ENCODE results near the gene AMN. TPM values are rescaled to one million over a fixed set of nuclear protein-coding genes. Genes with fewer than 3 reads are reported as not detected.

AMN gene
- total RNA-seq (1 to 10 TPM; 2.6 to 2.8 TPM), total RNA-seq (0.14 to 17.8 (median 3.1) reads per million in 172 experiments)
- polyA plus RNA-seq (2013, experiment 1 of 2), result 1.3 TPM
- 1.6 TPM for polyA plus RNA-seq (2013, experiment 2 of 2)

- no peak within 1 kb of the TSS for H3K27ac Mint-ChIP-seq
- no peak for DNase-seq
These were observed at the start of gene AMN for GRCh38 chr14:102922490-102923200. Gene AMN (plus strand): TSS chr14:102922663. CDS start chr14:102922689, 26 bp downstream.

GRCh38 chr14:102873131-102873530, 49.3 kb upstream of the AMN start:
- peaks cover 77% of the 10 kb centered on the region for H3K36me3 ChIP-seq (ENCODE audit: insufficient read depth, low read length)
- intact Hi-C loops (cut with DNase I, micrococcal nuclease), result no loop called here
- no peak for DNase-seq
- H3K4me3 ChIP-seq (ENCODE audit: low read length), result no peak overlapping the region
- ATAC-seq (ENCODE audit: poor library complexity), result no peak
- ChIA-PET POLR2A (no interaction called here), CTCF (no interaction called here)
- no peaks in the 10 kb centered on the region for H3K27me3 Mint-ChIP-seq
- no peak for TF ChIP-seq CTCF (IDR thresholded peaks at IDR 0.05)
- no peaks in the 10 kb centered on the region for H3K9me3 ChIP-seq (ENCODE audit: control insufficient read depth in 1 of 2, insufficient read depth in 1 of 2, low read length in 2 of 2)
- H3K4me1 Mint-ChIP-seq (ENCODE audit: low read depth), result peaks cover 5% of the 10 kb centered on the region
- peaks cover 10% of the 10 kb centered on the region for H3K4me1 ChIP-seq (ENCODE audit: insufficient read depth, low read length)
- peaks cover 51% of the 10 kb centered on the region for H3K36me3 Mint-ChIP-seq (ENCODE audit: low read depth)
- no peak overlapping the region for H3K27ac ChIP-seq (ENCODE audit: low read depth in 1 of 2, low read length in 2 of 2)
- H3K4me3 Mint-ChIP-seq, result no peak overlapping the region
- no peak overlapping the region for H3K27ac Mint-ChIP-seq
- no peaks in the 10 kb centered on the region for H3K27me3 ChIP-seq (ENCODE audit: control insufficient read depth in 1 of 2, insufficient read depth in 2 of 2, low read length in 2 of 2)
- no peaks in the 10 kb centered on the region for H3K9me3 Mint-ChIP-seq

More at GRCh38 chr14:102922490-102923200, at the start of gene AMN:
- intact Hi-C loops (cut with DNase I, micrococcal nuclease), result loop anchor here in 1 of 2 experiments (10.0 kb wide), 1 partner anchor 328 kb away; the partner anchor contains the start of gene RCOR1
- Histone ChIP-seq H3K27me3 (ENCODE audit: control insufficient read depth in 1 of 2, insufficient read depth in 2 of 2, low read length in 2 of 2) (peaks cover 26 to 27% of the 10 kb centered on the region in 2 experiments), H3K4me1 (ENCODE audit: insufficient read depth, low read length) (peaks cover 25% of the 10 kb centered on the region), H3K4me3 (ENCODE audit: low read length) (peak within 1 kb of the TSS; percentile 38), H3K9me3 (ENCODE audit: control insufficient read depth in 1 of 2, insufficient read depth in 1 of 2, low read length in 2 of 2) (peaks cover 0 to 30% of the 10 kb centered on the region in 2 experiments), H3K36me3 (ENCODE audit: insufficient read depth, low read length) (no peaks in the 10 kb centered on the region), H3K27ac (ENCODE audit: low read depth in 1 of 2, low read length in 2 of 2) (no peak within 1 kb of the TSS)
- H3K36me3 Mint-ChIP-seq (ENCODE audit: low read depth), result no peaks in the 10 kb centered on the region
- no peak for TF ChIP-seq CTCF (IDR thresholded peaks at IDR 0.05)
- H3K27me3 Mint-ChIP-seq, result peaks cover 23% of the 10 kb centered on the region
- H3K4me3 Mint-ChIP-seq, result peak within 1 kb of the TSS; percentile 57
- H3K4me1 Mint-ChIP-seq (ENCODE audit: low read depth), result peaks cover 16% of the 10 kb centered on the region
- no peaks in the 10 kb centered on the region for H3K9me3 Mint-ChIP-seq
- ATAC-seq (ENCODE audit: poor library complexity), result peak; percentile 22
- CTCF ChIA-PET, result no interaction called here
- POLR2A ChIA-PET, result no interaction called here

GRCh38 chr14:102873546-102874061, 48.9 kb upstream of the AMN start:
- peaks cover 5% of the 10 kb centered on the region for H3K4me1 Mint-ChIP-seq (ENCODE audit: low read depth)
- ChIA-PET CTCF (no interaction called here), POLR2A (no interaction called here)
- DNase-seq, result no peak
- H3K9me3 ChIP-seq (ENCODE audit: control insufficient read depth in 1 of 2, insufficient read depth in 1 of 2, low read length in 2 of 2), result no peaks in the 10 kb centered on the region
- H3K36me3 ChIP-seq (ENCODE audit: insufficient read depth, low read length), result peaks cover 78% of the 10 kb centered on the region
- intact Hi-C loops (cut with DNase I, micrococcal nuclease), result no loop called here
- no peak for TF ChIP-seq CTCF (IDR thresholded peaks at IDR 0.05)
- peaks cover 46% of the 10 kb centered on the region for H3K36me3 Mint-ChIP-seq (ENCODE audit: low read depth)
- no peaks in the 10 kb centered on the region for H3K27me3 ChIP-seq (ENCODE audit: control insufficient read depth in 1 of 2, insufficient read depth in 2 of 2, low read length in 2 of 2)
- no peak overlapping the region for H3K27ac Mint-ChIP-seq
- no peak overlapping the region for H3K27ac ChIP-seq (ENCODE audit: low read depth in 1 of 2, low read length in 2 of 2)
- no peaks in the 10 kb centered on the region for H3K9me3 Mint-ChIP-seq
- peaks cover 10% of the 10 kb centered on the region for H3K4me1 ChIP-seq (ENCODE audit: insufficient read depth, low read length)
- no peak overlapping the region for H3K4me3 Mint-ChIP-seq
- H3K27me3 Mint-ChIP-seq, result no peaks in the 10 kb centered on the region
- H3K4me3 ChIP-seq (ENCODE audit: low read length), result no peak overlapping the region
- ATAC-seq (ENCODE audit: poor library complexity), result no peak

All from CD4-positive, alpha-beta T cell (primary cell).